IPS DF 6.9 (cell line): ENCODE data around the gene PI16.

Experiments
- DNase-seq: peaks from one replicate; pipeline ENCODE4 v3.0.0-alpha.2; 2013; ENCODE audit warnings: low read depth, low spot score
- H3K27ac ChIP-seq: one replicate; pipeline ENCODE4 v1.5.1; 2013; ENCODE audit warnings: low read length, control low read depth
- H3K27me3 ChIP-seq: 2 replicates; pipeline ENCODE4 v1.6.1; 2013; ENCODE audit warnings: mild to moderate bottlenecking, low read length; ENCODE audit not compliant: control insufficient read depth, insufficient read depth
- H3K36me3 ChIP-seq: 2 replicates; pipeline ENCODE4 v1.6.1; 2013; ENCODE audit warnings: low read length; ENCODE audit not compliant: control insufficient read depth, insufficient read depth
- H3K4me1 ChIP-seq: 2 replicates; pipeline ENCODE4 v1.6.1; 2013; ENCODE audit warnings: low read length; ENCODE audit not compliant: control insufficient read depth, insufficient read depth
- H3K4me3 ChIP-seq: 2 replicates; pipeline ENCODE4 v1.5.1; 2013; ENCODE audit warnings: mild to moderate bottlenecking, low read length
- H3K9me3 ChIP-seq: 2 replicates; pipeline ENCODE4 v1.6.1; 2013; ENCODE audit warnings: low read length, inconsistent platforms; ENCODE audit not compliant: control insufficient read depth, insufficient read depth
- WGBS: extraction: QIAGEN DNeasy Blood & Tissue Kit; methylation state at CpG from one replicate; pipeline ENCODE4 v1.1.7; 2013; ENCODE audit warnings: mixed read lengths, missing lambda C conversion rate; ENCODE audit not compliant: insufficient read length, insufficient coverage; 5-methylcytosine and 5-hydroxymethylcytosine counted together

The PI16 gene

DNA sequence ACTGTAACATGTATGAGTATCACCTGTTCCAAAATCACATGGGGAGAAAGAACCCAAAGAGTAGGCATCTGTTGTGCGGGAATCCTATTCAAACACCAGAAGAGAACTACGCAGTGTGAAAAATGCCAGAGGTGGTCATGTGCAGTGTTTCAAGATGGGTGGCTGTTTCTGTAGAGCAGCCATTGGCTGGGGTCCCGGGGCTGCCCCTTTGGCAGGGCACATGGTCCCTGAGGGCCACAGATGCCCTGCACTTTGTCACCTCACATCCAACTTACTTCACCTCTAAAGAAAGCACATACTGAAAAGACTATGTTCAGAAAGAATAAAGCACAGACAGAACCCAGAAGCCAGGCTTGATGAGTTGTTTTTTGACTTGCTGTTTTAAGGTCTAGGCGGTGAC, 19.1 kb downstream of the PI16 start:
- no peak overlapping the region for H3K4me3 ChIP-seq
- H3K9me3 ChIP-seq = no peaks in the 10 kb centered on the region
- H3K4me1 ChIP-seq = no peaks in the 10 kb centered on the region
- H3K36me3 ChIP-seq = peaks cover 75% of the 10 kb centered on the region
- no CpG with 5 or more reads among the region's 4 CpGs for WGBS
- no peak overlapping the region for H3K27ac ChIP-seq
- DNase-seq = no peak
- H3K27me3 ChIP-seq = no peaks in the 10 kb centered on the region

DNA sequence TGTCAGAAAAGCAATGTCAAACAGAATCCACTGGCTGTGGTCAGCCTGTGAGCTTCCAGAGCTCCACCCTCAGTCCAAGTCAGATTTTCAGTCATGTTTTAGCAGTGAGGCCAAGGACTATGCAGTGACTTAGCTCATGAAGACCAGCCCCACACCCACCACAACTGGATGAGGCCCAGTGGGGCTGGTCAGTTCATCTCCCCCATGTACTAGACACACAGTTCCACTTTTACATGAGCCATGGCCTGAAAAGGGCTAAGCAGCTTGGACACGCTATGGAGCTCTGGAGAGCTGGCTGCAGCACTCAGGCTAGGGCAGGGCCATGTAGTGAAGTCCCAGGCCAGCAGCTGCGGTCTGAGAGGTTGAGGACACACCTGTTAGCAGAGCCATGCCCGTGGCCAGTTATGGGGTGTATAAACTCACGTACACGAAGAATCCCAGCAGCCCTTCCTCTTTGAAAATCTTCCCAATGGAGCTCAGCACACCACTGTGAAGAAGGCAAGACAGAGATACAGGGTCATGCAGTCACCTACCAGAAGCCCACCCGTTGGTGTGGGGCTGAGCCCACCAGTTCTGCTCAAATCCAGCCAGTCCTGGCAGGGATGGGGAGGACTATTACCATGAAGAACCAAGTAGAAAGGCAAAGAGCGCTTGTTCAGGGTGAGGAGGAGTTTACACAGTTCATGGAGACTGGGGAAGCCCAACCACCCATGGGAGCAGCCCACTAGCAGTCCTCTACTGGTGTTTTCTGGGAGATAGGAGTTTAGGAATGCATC, 20.9 kb downstream of the PI16 start:
- H3K36me3 ChIP-seq = peaks cover 59% of the 10 kb centered on the region
- no peaks in the 10 kb centered on the region for H3K4me1 ChIP-seq
- no peak for DNase-seq
- H3K4me3 ChIP-seq = no peak overlapping the region
- no peak overlapping the region for H3K27ac ChIP-seq
- no peaks in the 10 kb centered on the region for H3K9me3 ChIP-seq
- WGBS = no CpG with 5 or more reads among the region's 7 CpGs
- no peaks in the 10 kb centered on the region for H3K27me3 ChIP-seq

DNA sequence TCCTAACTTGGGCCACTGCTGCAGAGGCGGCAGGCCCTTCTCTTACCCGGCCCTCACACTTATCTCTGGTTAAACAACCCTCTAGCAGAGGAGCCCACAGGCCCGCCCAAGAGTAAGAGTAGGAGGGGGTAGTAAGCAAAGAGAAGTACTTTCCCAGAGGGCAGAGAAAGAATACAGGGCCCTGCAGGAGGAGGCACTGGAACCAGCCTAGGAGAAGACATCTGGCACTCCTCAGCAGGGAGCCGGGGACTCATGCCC, 21.4 kb downstream of the PI16 start:
- Histone ChIP-seq H3K9me3 (no peaks in the 10 kb centered on the region), H3K27me3 (no peaks in the 10 kb centered on the region), H3K4me1 (peaks cover 2% of the 10 kb centered on the region; the same call in 1 of the 2 replicates), H3K36me3 (peaks cover 54% of the 10 kb centered on the region), H3K4me3 (no peak overlapping the region), H3K27ac (no peak overlapping the region)
- no CpG with 5 or more reads among the region's 4 CpGs for WGBS
- no peak for DNase-seq

DNA sequence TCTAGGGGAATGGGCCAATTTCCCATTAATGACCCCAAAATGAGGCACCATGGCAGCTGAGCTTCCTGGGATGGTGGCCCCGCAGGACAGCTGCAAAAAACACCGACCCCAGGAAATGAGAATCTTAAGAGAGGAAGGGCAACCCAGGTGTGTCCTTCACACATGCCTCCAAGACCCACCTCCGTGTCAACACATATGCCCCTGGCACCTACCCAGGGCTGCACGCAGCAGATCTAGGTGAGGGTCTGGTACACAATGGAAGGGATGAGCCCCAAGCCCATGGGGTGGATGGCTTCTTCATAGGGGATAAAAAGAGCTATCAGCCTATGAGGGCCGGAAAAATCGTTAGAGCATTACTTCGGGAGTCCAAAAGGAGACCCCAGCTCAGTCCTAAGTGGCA, 22.0 kb downstream of the PI16 start:
- Histone ChIP-seq H3K9me3 (no peaks in the 10 kb centered on the region), H3K27ac (no peak overlapping the region), H3K4me3 (no peak overlapping the region), H3K36me3 (peaks cover 48% of the 10 kb centered on the region), H3K27me3 (no peaks in the 10 kb centered on the region), H3K4me1 (peaks cover 2% of the 10 kb centered on the region; the same call in 1 of the 2 replicates)
- WGBS = no CpG with 5 or more reads among the region's 7 CpGs
- no peak for DNase-seq

DNA sequence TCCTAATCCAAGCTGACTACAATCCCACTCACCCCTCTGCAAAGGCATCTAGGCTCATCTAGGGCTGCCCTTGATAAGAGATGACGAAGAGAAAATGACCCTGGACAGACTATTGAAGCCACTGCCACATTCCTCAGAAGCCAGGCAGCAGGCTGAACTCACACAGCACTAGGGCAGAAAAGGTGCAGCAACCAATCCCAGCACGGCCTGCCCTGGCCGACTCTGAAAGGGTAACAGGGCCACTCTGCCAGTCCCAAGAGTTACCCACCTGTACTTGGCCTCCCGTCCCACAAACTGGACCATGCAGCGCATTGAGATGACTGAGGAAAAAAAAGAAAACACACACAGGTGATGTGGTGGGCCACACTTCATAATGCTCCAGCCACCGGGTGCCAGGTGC, 22.4 kb downstream of the PI16 start:
- peaks cover 2% of the 10 kb centered on the region; the same call in 1 of the 2 replicates for H3K4me1 ChIP-seq
- no peak for DNase-seq
- H3K4me3 ChIP-seq = no peak overlapping the region
- peaks cover 44% of the 10 kb centered on the region for H3K36me3 ChIP-seq
- WGBS = no CpG with 5 or more reads among the region's 6 CpGs
- no peak overlapping the region for H3K27ac ChIP-seq
- no peaks in the 10 kb centered on the region for H3K9me3 ChIP-seq
- H3K27me3 ChIP-seq = no peaks in the 10 kb centered on the region

DNA sequence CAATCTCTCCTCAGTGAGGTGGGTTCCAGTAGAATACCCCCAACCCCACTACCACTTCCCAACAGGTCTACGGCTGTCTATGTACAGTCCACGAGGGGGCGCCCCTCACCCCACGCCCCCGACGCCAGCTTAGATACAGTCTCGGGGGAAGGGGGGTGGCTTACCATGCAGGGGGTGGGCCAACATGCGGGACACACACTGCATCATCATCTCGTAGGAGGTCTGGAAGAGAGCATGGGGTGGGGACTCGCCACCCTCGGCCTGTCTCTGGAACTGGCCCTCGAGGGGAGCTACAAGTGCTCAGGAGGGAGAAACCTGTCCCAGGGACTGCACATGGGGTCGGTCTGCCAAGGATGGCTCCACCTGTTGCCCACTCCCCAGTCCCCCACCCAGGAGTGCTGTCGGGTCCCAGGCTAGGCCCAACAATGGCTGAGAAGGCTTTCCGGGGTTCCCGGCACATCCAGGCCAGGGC, 23.0 kb downstream of the PI16 start:
- no peak overlapping the region for H3K4me3 ChIP-seq
- H3K9me3 ChIP-seq = no peaks in the 10 kb centered on the region
- no peak overlapping the region for H3K27ac ChIP-seq
- no peaks in the 10 kb centered on the region for H3K27me3 ChIP-seq
- WGBS = no CpG with 5 or more reads among the region's 16 CpGs
- H3K36me3 ChIP-seq = peaks cover 40% of the 10 kb centered on the region
- DNase-seq = no peak
- peaks cover 2% of the 10 kb centered on the region; the same call in 1 of the 2 replicates for H3K4me1 ChIP-seq

DNA sequence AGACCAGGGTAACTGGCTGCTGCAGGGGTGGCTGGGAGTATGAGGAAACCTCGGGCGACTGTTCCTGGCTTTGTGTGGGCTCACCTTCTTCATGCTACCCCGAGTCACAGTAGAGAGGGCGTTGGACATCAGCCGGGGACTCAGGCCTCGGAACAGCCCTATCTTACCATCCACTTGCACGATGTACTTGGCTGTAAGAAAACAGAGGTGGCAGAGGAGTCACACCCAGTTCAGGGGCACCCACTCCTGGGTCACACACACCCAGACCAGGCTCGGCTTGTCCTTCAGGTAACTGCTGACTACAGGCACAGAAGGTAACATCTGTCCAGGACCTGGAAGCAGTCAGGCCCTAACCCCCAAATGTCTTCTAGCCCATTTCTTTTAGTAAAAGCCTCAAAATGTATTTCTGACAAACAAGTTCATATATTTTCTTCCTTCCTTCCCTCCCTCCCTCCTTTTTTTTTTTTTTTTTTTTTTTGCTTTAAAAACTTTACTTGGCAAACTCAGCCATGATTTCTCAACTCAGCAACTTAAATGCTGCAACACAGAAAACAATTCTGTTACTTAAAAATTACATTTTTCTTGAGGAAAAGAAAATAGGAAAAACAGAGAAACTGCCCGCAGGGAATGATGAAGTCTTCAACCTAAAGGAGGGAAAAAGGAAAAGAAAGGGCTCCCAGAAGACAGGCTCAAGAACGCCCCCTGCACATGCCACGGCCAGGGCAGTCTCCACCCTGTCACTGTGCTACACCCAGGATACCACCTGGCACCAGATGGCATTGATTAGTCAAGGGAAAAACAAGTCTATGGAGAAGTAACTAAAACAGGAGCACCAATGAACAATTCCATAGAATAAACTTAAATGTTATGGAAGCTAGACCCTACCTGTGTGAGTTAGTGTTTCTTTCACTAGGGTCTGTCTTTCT, 24.1 kb downstream of the PI16 start:
- Histone ChIP-seq H3K36me3 (peaks cover 33% of the 10 kb centered on the region), H3K27me3 (no peaks in the 10 kb centered on the region), H3K9me3 (no peaks in the 10 kb centered on the region), H3K27ac (no peak overlapping the region), H3K4me1 (peaks cover 2% of the 10 kb centered on the region; the same call in 1 of the 2 replicates), H3K4me3 (no peak overlapping the region)
- no CpG with 5 or more reads among the region's 11 CpGs for WGBS
- DNase-seq = no peak

DNA sequence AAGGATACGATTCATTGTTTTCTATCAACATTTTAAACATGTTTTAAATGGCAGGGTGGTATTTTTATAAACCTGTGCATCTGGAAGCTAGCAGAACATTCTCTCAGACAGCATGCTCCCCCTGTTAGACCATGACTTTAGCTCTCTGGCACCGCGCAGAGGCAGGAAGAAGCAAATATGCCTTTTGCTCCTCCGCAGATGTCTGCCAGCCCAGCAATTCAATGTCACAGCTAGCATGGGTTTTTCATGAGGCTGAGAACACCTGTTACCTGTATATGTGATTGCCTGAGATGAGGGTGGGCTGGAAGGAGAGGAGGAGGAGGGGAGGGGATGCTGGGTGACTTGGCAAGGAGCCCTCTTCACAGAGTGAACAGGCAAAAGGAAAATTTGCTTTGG, 24.8 kb downstream of the PI16 start:
- peaks cover 6% of the 10 kb centered on the region for H3K4me1 ChIP-seq
- peaks cover 31% of the 10 kb centered on the region for H3K36me3 ChIP-seq
- no peak overlapping the region for H3K27ac ChIP-seq
- no peak overlapping the region for H3K4me3 ChIP-seq
- DNase-seq = no peak
- no peaks in the 10 kb centered on the region for H3K27me3 ChIP-seq
- H3K9me3 ChIP-seq = no peaks in the 10 kb centered on the region
- no CpG with 5 or more reads among the region's 4 CpGs for WGBS

DNA sequence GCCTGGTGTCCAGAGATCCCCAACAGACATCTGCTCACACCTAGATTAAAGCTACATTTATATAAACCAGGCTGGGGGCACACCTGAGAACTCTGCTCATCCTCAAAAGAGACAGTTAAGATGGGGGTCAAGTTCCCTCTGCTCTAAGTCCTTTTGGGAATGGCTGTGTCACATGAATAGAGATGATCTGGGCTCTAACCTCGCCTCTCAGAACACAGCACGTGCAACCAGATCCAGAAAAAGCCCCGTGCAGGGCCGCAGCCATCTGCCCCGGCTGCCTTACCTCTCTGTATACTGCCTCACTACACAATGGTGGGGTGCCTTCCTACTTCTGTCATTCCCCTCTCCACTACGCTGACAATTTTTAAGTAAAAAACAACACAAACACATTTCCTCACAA, 25.6 kb downstream of the PI16 start:
- no peak overlapping the region for H3K4me3 ChIP-seq
- no peak for DNase-seq
- H3K27ac ChIP-seq = no peak overlapping the region
- no peaks in the 10 kb centered on the region for H3K9me3 ChIP-seq
- peaks cover 8% of the 10 kb centered on the region for H3K4me1 ChIP-seq
- H3K36me3 ChIP-seq = peaks cover 30% of the 10 kb centered on the region
- no CpG with 5 or more reads among the region's 6 CpGs for WGBS
- H3K27me3 ChIP-seq = no peaks in the 10 kb centered on the region

DNA sequence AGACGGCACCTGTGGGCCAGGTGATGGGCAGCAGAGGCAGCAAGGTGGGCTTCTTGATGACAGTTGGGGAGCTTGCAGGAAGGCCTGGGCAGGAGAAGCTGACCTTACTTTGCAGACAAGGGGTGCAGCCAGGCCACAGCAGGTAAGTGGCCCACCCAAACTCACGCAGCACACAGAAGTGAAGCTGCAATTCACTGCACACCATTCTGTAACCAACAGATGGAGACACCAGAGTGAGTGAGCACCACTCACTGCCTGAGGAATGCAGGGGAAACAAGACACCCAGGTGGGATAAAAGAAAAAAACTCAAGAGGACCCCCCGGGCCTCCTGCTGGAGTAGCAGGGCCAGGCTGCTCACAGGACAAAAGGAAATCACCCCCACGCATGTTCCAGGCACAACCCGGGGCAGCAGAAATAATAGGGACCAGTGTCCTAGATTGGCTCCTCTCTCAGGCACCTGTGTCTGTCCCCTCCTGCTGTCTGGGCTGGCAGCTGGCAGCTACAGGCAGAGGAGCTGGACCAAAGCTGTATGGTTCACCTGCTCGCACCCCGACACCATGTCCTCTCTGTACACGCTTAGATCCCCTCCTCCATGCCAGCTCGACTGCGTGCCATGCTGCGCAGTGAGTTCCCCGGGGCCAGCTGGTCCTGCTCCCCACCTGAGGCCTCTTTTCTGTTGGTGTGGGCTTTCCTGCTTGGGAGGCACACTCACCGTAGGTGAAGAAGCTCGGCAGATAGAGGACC, 26.5 kb downstream of the PI16 start:
- no peak for DNase-seq
- WGBS = no CpG with 5 or more reads among the region's 14 CpGs
- Histone ChIP-seq H3K36me3 (peaks cover 22% of the 10 kb centered on the region), H3K27ac (no peak overlapping the region), H3K4me1 (peaks cover 8% of the 10 kb centered on the region), H3K4me3 (no peak overlapping the region), H3K27me3 (no peaks in the 10 kb centered on the region), H3K9me3 (no peaks in the 10 kb centered on the region)
